Adrenal gland (tissue), 12 donors: Measurements from ENCODE around the gene BICD1. TPM values are rescaled to one million over a fixed set of nuclear protein-coding genes. Genes with fewer than 3 reads are reported as not detected.

Source experiments
- DNase-seq, 7 donors: peaks; one replicate each; pipeline ENCODE4 v3.0.0-alpha.2; 2019 to 2020
- H3K27ac ChIP-seq, 5 donors: fragments of 200-600 bp; sonication (generic) in 4 of 5; 1 replicate in 3 of 5; 2 replicates in 2 of 5; pipeline versions ENCODE4 v1.5.1 to v1.8.0; 2016 to 2020; ENCODE audit warnings: mild to moderate bottlenecking in 1 of 5
- H3K27me3 ChIP-seq: fragments of 200-600 bp; 2 replicates; pipeline ENCODE4 v1.8.0; 2021
- H3K36me3 ChIP-seq, 2 donors: fragments of 200-600 bp; replicated peaks in 1 of 2; 1 replicate in 1 of 2; 2 replicates in 1 of 2; pipeline versions ENCODE4 v1.5.1 to v1.8.0; 2018 to 2022
- H3K4me1 ChIP-seq, 2 donors: fragments of 200-600 bp; replicated peaks in 1 of 2; 1 replicate in 1 of 2; 2 replicates in 1 of 2; pipeline versions ENCODE4 v1.5.1 to v1.8.0; 2018 to 2021
- H3K4me3 ChIP-seq, 4 donors: fragments of 200-600 bp; sonication (generic) in 3 of 4; one replicate each; pipeline ENCODE4 v1.5.1; 2016 to 2018
- H3K9me3 ChIP-seq, 3 donors: fragments of 200-600 bp; sonication (generic) in 1 of 3; replicated peaks in 1 of 3; 1 replicate in 2 of 3; 2 replicates in 1 of 3; pipeline versions ENCODE4 v1.5.1 to v1.8.0; 2016 to 2021
- POLR2A ChIP-seq, 2 donors: fragments of 450-650 bp; IDR thresholded peaks; one replicate each; pipeline ENCODE4 v1.6.1; 2017; ENCODE audit warnings: antibody characterized with exemption in 2 of 2, mild to moderate bottlenecking in 2 of 2, moderate library complexity in 1 of 2
- WGBS, 4 donors: extraction: QIAGEN DNeasy Blood & Tissue Kit in 2 of 4; methylation state at CpG; one replicate each; pipeline versions ENCODE4 v1.1.5 to v1.1.7; 2013 to 2017; 5-methylcytosine and 5-hydroxymethylcytosine counted together
- intact Hi-C, 2 donors: fragments of 100-400 bp; cut with DNase I; formaldehyde crosslinking; loops; one replicate each; pipeline versions ENCODE4 v1.14.1 to v1.15.0; 2022 to 2023
- polyA plus RNA-seq, 3 donors: library from polyadenylated mRNA; stranded (reverse); fragments of 200-250 nt in 2 of 3; fragments of 350-450 nt in 1 of 3; fragmentation: Illumina TruSeq in 1 of 3; extraction: RNeasy Lipid Tissue Mini Kit (QIAGEN cat#74804) in 1 of 3; gene quantifications; one replicate each; pipeline ENCODE4 v1.2.3, GENCODE V29; 2013 to 2014
- small RNA-seq, 2 donors: library from RNA; depleted of rRNA; stranded (forward); fragments of <200 nt; gene quantifications; one replicate each; pipeline ENCODE3, GENCODE V24; 2016
- total RNA-seq, 9 donors: library from RNA; depleted of rRNA in 4 of 9; stranded (reverse); fragments of >200 nt in 4 of 9; fragments of 120-200 nt in 1 of 9; fragmentation: NEBNext Ultra II Directional in 1 of 9; extraction: Animal tissue kit (Norgen Biotek cat#: 25700) in 1 of 9; gene quantifications; one replicate each; pipeline versions ENCODE4 v1.1.0 to v1.2.4, GENCODE V29; 2013 to 2023
- TF ChIP-seq, protein P1 (sequence below), 6 experiments: fragments of 450-650 bp in 4 of 6; fragments of 200-600 bp in 2 of 6; sonication (generic) in 1 of 6; IDR thresholded peaks; 1 replicate in 5 of 6; 2 replicates in 1 of 6; pipeline versions ENCODE4 v1.5.1 to v1.8.0; 2016 to 2021; ENCODE audit warnings: antibody characterized with exemption in 6 of 6, mild to moderate bottlenecking in 2 of 6, moderate library complexity in 1 of 6
- donor health status: healthy with polysubstance abuse.
- donor health status: Bipolar disorder and iron deficiency.
- donor health status: DM: yes; HTN: yes; CAD: no.
- donor health status: DM: no; HTN: no; CAD: no.
- donor health status: DM: no; HTN: no; CAD: no.
- donor health status: DM: yes; HTN: yes; CAD: no.

BICD1 gene
- total and polyA plus RNA-seq, 12 donors: 2.9 to 18.2 (median 9.4) TPM

DNA sequence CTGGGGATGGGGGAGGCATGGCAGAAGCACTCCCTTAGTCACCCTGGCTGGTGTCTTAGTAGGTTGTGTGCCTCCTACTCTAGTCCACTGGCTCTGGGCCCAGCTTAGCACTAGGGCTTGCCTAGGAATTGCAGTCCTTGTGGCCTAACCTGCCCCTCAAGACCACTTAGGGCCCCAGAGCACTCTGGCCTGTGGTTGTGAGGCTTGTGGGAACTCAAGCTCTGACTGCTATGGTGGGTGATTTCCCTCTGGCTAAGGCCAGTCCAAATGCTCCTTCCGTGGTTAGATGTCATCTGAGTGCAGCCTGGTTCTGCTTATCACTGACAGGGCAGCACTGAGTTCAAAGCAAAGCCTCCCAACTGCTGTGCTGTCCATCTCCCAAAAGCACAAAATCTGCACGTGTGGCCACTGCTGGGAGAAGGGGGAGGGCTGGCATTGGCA, 312.9 kb downstream of the BICD1 start:
- no peak for DNase-seq
- no peaks in the 10 kb centered on the region for H3K9me3 ChIP-seq
- H3K27me3 ChIP-seq: no peaks in the 10 kb centered on the region
- H3K4me3 ChIP-seq: no peak overlapping the region
- intact Hi-C loops: no loop called here
- H3K36me3 ChIP-seq: no peaks in the 10 kb centered on the region
- whole genome bisulfite sequencing, 4 donors: 35 to 64% (median 54%) methylated on average over 2 of the region's 2 CpGs; no CpG with 5 or more reads in 1 of the 4 donors
- TF ChIP-seq POLR2A (IDR thresholded peaks at IDR 0.05): no peak
- TF ChIP-seq, protein P1, sequence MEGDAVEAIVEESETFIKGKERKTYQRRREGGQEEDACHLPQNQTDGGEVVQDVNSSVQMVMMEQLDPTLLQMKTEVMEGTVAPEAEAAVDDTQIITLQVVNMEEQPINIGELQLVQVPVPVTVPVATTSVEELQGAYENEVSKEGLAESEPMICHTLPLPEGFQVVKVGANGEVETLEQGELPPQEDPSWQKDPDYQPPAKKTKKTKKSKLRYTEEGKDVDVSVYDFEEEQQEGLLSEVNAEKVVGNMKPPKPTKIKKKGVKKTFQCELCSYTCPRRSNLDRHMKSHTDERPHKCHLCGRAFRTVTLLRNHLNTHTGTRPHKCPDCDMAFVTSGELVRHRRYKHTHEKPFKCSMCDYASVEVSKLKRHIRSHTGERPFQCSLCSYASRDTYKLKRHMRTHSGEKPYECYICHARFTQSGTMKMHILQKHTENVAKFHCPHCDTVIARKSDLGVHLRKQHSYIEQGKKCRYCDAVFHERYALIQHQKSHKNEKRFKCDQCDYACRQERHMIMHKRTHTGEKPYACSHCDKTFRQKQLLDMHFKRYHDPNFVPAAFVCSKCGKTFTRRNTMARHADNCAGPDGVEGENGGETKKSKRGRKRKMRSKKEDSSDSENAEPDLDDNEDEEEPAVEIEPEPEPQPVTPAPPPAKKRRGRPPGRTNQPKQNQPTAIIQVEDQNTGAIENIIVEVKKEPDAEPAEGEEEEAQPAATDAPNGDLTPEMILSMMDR (IDR thresholded peaks at IDR 0.05): no peak
- peaks cover 0 to 7% of the 10 kb centered on the region in 2 donors for H3K4me1 ChIP-seq
- no peak overlapping the region for H3K27ac ChIP-seq

DNA sequence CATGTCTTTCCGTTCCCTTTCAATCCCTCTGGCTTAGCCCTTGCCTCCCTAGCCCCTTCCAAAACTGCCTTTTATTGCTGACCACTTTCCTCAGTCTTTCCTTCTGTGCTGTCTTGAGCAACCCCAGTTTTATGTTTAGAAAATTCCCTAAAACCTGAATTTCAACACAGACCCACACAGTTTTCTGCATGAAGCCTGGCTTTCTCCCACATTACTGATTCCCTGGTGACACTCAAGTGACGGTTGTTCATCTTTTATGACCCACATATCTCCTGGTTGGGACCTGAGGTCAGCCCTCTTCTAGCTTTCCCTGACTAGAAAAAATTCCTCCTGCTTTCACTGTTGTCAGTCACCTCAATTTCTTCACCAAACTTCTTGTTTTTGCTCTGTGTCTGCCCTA, 313.7 kb downstream of the BICD1 start:
- peaks cover 0 to 7% of the 10 kb centered on the region in 2 donors for H3K4me1 ChIP-seq
- WGBS, 4 donors: 82 to 98% (median 85%) methylated on average over 2 of the region's 2 CpGs
- intact Hi-C loops: no loop called here
- H3K27me3 ChIP-seq: no peaks in the 10 kb centered on the region
- H3K36me3 ChIP-seq: no peaks in the 10 kb centered on the region
- H3K9me3 ChIP-seq: no peaks in the 10 kb centered on the region
- TF ChIP-seq, protein P1 (IDR thresholded peaks at IDR 0.05): no peak
- no peak for TF ChIP-seq POLR2A (IDR thresholded peaks at IDR 0.05)
- H3K4me3 ChIP-seq: no peak overlapping the region
- no peak for DNase-seq
- no peak overlapping the region for H3K27ac ChIP-seq

DNA sequence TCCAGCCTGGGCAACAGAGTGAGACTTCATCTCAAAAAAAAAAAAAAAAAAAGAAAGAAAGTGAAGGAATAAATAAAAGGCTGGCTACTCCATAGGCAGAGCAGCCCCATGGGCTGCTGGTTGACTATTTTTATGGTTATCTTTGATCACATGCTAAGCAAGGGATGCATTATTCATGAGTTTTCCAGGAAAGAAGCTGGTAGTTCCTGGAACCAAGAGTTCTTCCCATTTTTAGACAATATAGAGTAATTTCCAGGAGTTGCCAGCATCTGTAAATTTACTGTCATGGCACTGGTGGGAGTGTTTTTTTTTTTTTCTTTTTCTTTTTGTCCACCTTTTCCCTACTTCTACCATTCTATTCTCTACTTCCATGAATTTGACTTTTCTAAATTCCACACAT, 316.9 kb downstream of the BICD1 start:
- peaks cover 0 to 7% of the 10 kb centered on the region in 2 donors for H3K4me1 ChIP-seq
- H3K9me3 ChIP-seq: no peaks in the 10 kb centered on the region
- no peak overlapping the region for H3K27ac ChIP-seq
- H3K27me3 ChIP-seq: no peaks in the 10 kb centered on the region
- intact Hi-C loops: no loop called here
- DNase-seq: no peak
- TF ChIP-seq, protein P1 (IDR thresholded peaks at IDR 0.05): no peak
- no peak for TF ChIP-seq POLR2A (IDR thresholded peaks at IDR 0.05)
- H3K4me3 ChIP-seq: no peak overlapping the region
- no peaks in the 10 kb centered on the region for H3K36me3 ChIP-seq

DNA sequence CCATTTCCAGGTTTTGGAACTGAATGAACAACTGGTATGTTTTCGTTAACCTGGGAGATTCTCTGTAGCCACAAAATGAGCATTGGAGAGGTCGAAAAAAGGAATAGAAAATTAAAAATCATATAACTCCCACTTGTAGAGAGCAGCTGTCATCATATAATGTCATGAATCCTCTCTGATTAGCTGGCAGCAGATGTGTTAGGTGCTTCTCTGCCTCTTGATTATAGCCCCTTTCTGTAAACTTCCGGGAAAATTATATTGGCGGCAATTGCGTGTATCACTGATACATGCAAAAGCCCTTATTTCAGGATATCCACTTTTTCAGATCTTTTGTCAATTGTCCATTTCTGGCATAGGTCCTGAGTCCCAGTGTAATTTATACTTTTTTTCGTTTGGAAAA, 324.4 kb downstream of the BICD1 start:
- intact Hi-C loops: no loop called here
- Histone ChIP-seq H3K9me3 (no peaks in the 10 kb centered on the region), H3K27ac (no peak overlapping the region), H3K27me3 (no peaks in the 10 kb centered on the region), H3K4me3 (no peak overlapping the region), H3K36me3 (no peaks in the 10 kb centered on the region), H3K4me1 (no peaks in the 10 kb centered on the region)
- 80 to 90% (median 82%) methylated on average over 6 of the region's 6 CpGs for WGBS, 4 donors
- TF ChIP-seq, protein P1 (IDR thresholded peaks at IDR 0.05): no peak
- no peak for TF ChIP-seq POLR2A (IDR thresholded peaks at IDR 0.05)
- DNase-seq: no peak

Small RNA genes lying within 50 kb of the gene (small RNA-seq; reads per million reads assigned to genes)
- 0 reads per million in 2 donors for gene AC048344.2
- 0 reads per million in 2 donors for gene AC048344.3
- gene RF00019: 0 reads per million in 2 donors

Other genes with a start within 250 kb of the BICD1 start
- 10 to 100 TPM in 8 of 9 donors, 1 to 10 TPM in 1; 8.2 to 72.3 (median 31.1) TPM for gene RESF1, start 147.4 kb upstream of the BICD1 start, total RNA-seq
- gene RESF1, start 147.4 kb upstream of the BICD1 start, polyA plus RNA-seq: 10 to 100 TPM; 22.1 to 83.0 (median 32.4) TPM